Measurements from ENCODE around the gene THAP10. TPM values are rescaled to one million over a fixed set of nuclear protein-coding genes. Genes with fewer than 3 reads are reported as not detected.
"Not testable (repeated sequence)": the region's sequence is repeated elsewhere in the genome, so short reads cannot be mapped to it uniquely, and the experiment has no call there.

THAP10 gene
- total and polyA plus RNA-seq, 4 donors, result 1.2 to 3.1 (median 2.2) TPM

GRCh38 chr15:70863450-70864218, 28.6 kb downstream of the THAP10 start:
- ATAC-seq (ENCODE audit: insufficient read depth, low FRiP score) (no peak), DNase-seq (no peak)
- WGBS, 2 donors, result 70 to 96% methylated on average over 4 of the region's 4 CpGs
- Histone ChIP-seq H3K9me3 (ENCODE audit: control insufficient read depth in 4 of 4, insufficient read depth in 3 of 4, low read length in 3 of 4) (peaks cover 0 to 2% (median 0%) of the 10 kb centered on the region in 4 donors), H3K36me3 (ENCODE audit: control insufficient read depth in 4 of 4, insufficient read depth in 4 of 4, low read length in 4 of 4) (no peaks in the 10 kb centered on the region), H3K4me1 (ENCODE audit: control insufficient read depth in 5 of 5, insufficient read depth in 5 of 5, low read length in 5 of 5) (peaks cover 4 to 21% (median 9%) of the 10 kb centered on the region in 5 donors), H3K27ac (ENCODE audit: low read depth in 1 of 2, low read length in 1 of 2) (peak overlapping the region in 1 of 2 donors; percentile 39), H3K4me3 (no peak overlapping the region), H3K9ac (ENCODE audit: insufficient read depth in 1 of 2, low read length in 2 of 2) (no peak overlapping the region), H3K27me3 (ENCODE audit: control insufficient read depth in 3 of 3, insufficient read depth in 3 of 3, low read length in 2 of 3) (no peaks in the 10 kb centered on the region)
- no peak for TF ChIP-seq CTCF (IDR thresholded peaks at IDR 0.05; ENCODE audit: control extremely low read depth, extremely low read depth)

GRCh38 chr15:70859998-70860397, 32.2 kb downstream of the THAP10 start:
- TF ChIP-seq CTCF (IDR thresholded peaks at IDR 0.05; ENCODE audit: control extremely low read depth, extremely low read depth), result no peak
- no peak overlapping the region for H3K27ac ChIP-seq (ENCODE audit: low read depth in 1 of 2, low read length in 1 of 2)
- 83 to 93% methylated on average over 11 of the region's 11 CpGs for WGBS, 2 donors
- peaks cover 0 to 3% (median 2%) of the 10 kb centered on the region in 3 donors for H3K27me3 ChIP-seq (ENCODE audit: control insufficient read depth in 3 of 3, insufficient read depth in 3 of 3, low read length in 2 of 3)
- H3K9me3 ChIP-seq (ENCODE audit: control insufficient read depth in 4 of 4, insufficient read depth in 3 of 4, low read length in 3 of 4), result peaks cover 0 to 2% (median 0%) of the 10 kb centered on the region in 4 donors
- DNase-seq, result no peak
- no peak overlapping the region for H3K4me3 ChIP-seq
- H3K36me3 ChIP-seq (ENCODE audit: control insufficient read depth in 4 of 4, insufficient read depth in 4 of 4, low read length in 4 of 4), result no peaks in the 10 kb centered on the region
- peaks cover 0 to 24% (median 7%) of the 10 kb centered on the region in 5 donors for H3K4me1 ChIP-seq (ENCODE audit: control insufficient read depth in 5 of 5, insufficient read depth in 5 of 5, low read length in 5 of 5)
- no peak overlapping the region for H3K9ac ChIP-seq (ENCODE audit: insufficient read depth in 1 of 2, low read length in 2 of 2)
- ATAC-seq (ENCODE audit: insufficient read depth, low FRiP score), result no peak

GRCh38 chr15:70859322-70859908, 32.8 kb downstream of the THAP10 start:
- no peak overlapping the region for H3K9ac ChIP-seq (ENCODE audit: insufficient read depth in 1 of 2, low read length in 2 of 2)
- H3K4me3 ChIP-seq, result no peak overlapping the region
- H3K36me3 ChIP-seq (ENCODE audit: control insufficient read depth in 4 of 4, insufficient read depth in 4 of 4, low read length in 4 of 4), result no peaks in the 10 kb centered on the region
- no peak for TF ChIP-seq CTCF (IDR thresholded peaks at IDR 0.05; ENCODE audit: control extremely low read depth, extremely low read depth)
- H3K27ac ChIP-seq (ENCODE audit: low read depth in 1 of 2, low read length in 1 of 2), result no peak overlapping the region
- H3K27me3 ChIP-seq (ENCODE audit: control insufficient read depth in 3 of 3, insufficient read depth in 3 of 3, low read length in 2 of 3), result peaks cover 0 to 3% (median 2%) of the 10 kb centered on the region in 3 donors
- 91 to 92% methylated on average over 14 of the region's 14 CpGs for WGBS, 2 donors
- H3K4me1 ChIP-seq (ENCODE audit: control insufficient read depth in 5 of 5, insufficient read depth in 5 of 5, low read length in 5 of 5), result peaks cover 0 to 26% (median 7%) of the 10 kb centered on the region in 5 donors
- no peak for DNase-seq
- peaks cover 0 to 2% (median 0%) of the 10 kb centered on the region in 4 donors for H3K9me3 ChIP-seq (ENCODE audit: control insufficient read depth in 4 of 4, insufficient read depth in 3 of 4, low read length in 3 of 4)
- no peak for ATAC-seq (ENCODE audit: insufficient read depth, low FRiP score)

- not testable (repeated sequence) for H3K27me3 ChIP-seq (ENCODE audit: control insufficient read depth in 3 of 3, insufficient read depth in 3 of 3, low read length in 2 of 3); ATAC-seq (ENCODE audit: insufficient read depth, low FRiP score); H3K36me3 ChIP-seq (ENCODE audit: control insufficient read depth in 4 of 4, insufficient read depth in 4 of 4, low read length in 4 of 4); H3K9ac ChIP-seq (ENCODE audit: insufficient read depth in 1 of 2, low read length in 2 of 2); H3K9me3 ChIP-seq (ENCODE audit: control insufficient read depth in 4 of 4, insufficient read depth in 3 of 4, low read length in 3 of 4); H3K4me3 ChIP-seq; H3K27ac ChIP-seq (ENCODE audit: low read depth in 1 of 2, low read length in 1 of 2); DNase-seq
- peaks cover 0 to 28% (median 11%) of the 10 kb centered on the region in 5 donors for H3K4me1 ChIP-seq (ENCODE audit: control insufficient read depth in 5 of 5, insufficient read depth in 5 of 5, low read length in 5 of 5)
- WGBS, 2 donors, result 92% methylated on average over 9 of the region's 9 CpGs
Measured at GRCh38 chr15:70858614-70859321, 33.5 kb downstream of the THAP10 start.
